ENCODE data around the gene MAPKBP1. TPM values are rescaled to one million over a fixed set of nuclear protein-coding genes. Genes with fewer than 3 reads are reported as not detected.
A peak's percentile ranks its signal among the peaks of the same experiment; 100 is the strongest.

MAPKBP1 gene
- total RNA-seq, 3 donors from 2014 or later: 11.5 to 29.3 (median 24.3) TPM

DNA sequence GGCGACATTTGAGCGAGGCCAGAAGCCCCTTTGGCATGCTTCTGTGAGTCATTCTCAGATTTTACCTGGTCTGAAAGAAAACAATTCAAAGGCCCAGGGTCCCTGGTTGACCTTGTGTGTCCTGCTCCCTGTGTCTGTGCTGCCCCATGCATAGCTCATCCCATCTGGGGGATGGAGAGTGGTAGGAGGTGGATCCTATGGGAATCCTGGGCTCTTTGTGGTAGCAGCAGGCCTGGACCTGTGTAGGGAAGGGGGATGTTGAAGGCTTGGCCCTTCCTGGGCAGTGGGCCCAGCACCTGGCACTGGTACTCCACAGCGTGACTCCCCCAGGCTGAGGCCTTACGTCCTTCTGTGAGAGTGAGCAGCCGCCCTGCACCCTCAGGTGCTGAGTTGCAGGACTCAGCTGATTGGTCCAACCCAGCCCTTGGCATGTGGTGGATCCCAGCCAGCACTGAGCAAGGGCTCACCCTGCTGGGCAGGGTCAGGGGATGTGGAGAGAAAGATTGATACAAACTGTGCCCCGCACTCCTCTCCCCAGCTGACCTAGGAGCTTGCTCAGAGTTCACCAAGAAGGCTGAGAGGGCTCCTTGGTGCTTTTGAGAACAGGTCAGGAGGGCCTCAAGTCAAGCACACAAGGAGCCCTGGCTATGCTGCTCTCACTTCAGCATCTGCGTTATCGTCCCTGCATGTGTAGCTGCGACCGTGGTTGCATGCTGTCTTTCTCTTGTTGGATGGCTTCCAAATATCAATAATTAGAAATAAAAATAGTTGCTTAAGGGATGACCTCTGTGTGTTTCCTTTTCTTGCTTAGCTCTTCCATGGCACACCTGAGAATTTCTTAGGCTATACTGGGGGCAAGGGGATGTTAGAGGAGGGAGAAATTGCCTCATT, 32.3 kb downstream of the MAPKBP1 start:
- DNase-seq (ENCODE audit: low spot score in 2 of 2): peak in 1 of 2 donors; percentile 77
- H3K27ac ChIP-seq: peak overlapping the region; percentile 84 to 91
- intact Hi-C loops (cut with DNase I; ENCODE audit: low total_unique reads): no loop called here

GRCh38 chr15:41809121-41809520, 34.8 kb downstream of the MAPKBP1 start:
- DNase-seq (ENCODE audit: low spot score in 2 of 2): no peak
- intact Hi-C loops (cut with DNase I; ENCODE audit: low total_unique reads): no loop called here
- H3K9me3 ChIP-seq: no peaks in the 10 kb centered on the region
- no peak overlapping the region for H3K4me3 ChIP-seq
- no peaks in the 10 kb centered on the region for H3K27me3 ChIP-seq
- H3K36me3 ChIP-seq: peaks cover 12% of the 10 kb centered on the region
- no peak overlapping the region for H3K27ac ChIP-seq
- peaks cover 3 to 7% of the 10 kb centered on the region in 2 donors for H3K4me1 ChIP-seq
- TF ChIP-seq POLR2A (IDR thresholded peaks at IDR 0.05): no peak
- no peak for TF ChIP-seq POLR2AphosphoS5 (IDR thresholded peaks at IDR 0.05)
- no peak for TF ChIP-seq CTCF (IDR thresholded peaks at IDR 0.05)

More for the DNA sequence above, 32.3 kb downstream of the MAPKBP1 start:
- Histone ChIP-seq H3K27me3 (no peaks in the 10 kb centered on the region), H3K36me3 (no peaks in the 10 kb centered on the region), H3K4me1 (peaks cover 3 to 7% of the 10 kb centered on the region in 2 donors), H3K4me3 (no peak overlapping the region), H3K9me3 (no peaks in the 10 kb centered on the region)
- TF ChIP-seq CTCF (IDR thresholded peaks at IDR 0.05): no peak
- no peak for TF ChIP-seq POLR2AphosphoS5 (IDR thresholded peaks at IDR 0.05)
- TF ChIP-seq POLR2A (IDR thresholded peaks at IDR 0.05): no peak

- Histone ChIP-seq H3K36me3 (peaks cover 12% of the 10 kb centered on the region), H3K4me1 (peaks cover 3 to 7% of the 10 kb centered on the region in 2 donors), H3K27me3 (no peaks in the 10 kb centered on the region), H3K9me3 (no peaks in the 10 kb centered on the region), H3K4me3 (no peak overlapping the region), H3K27ac (no peak overlapping the region)
- DNase-seq (ENCODE audit: low spot score in 2 of 2): no peak
- intact Hi-C loops (cut with DNase I; ENCODE audit: low total_unique reads): no loop called here
- TF ChIP-seq POLR2A (IDR thresholded peaks at IDR 0.05) (no peak), POLR2AphosphoS5 (IDR thresholded peaks at IDR 0.05) (no peak), CTCF (IDR thresholded peaks at IDR 0.05) (no peak)
Observed at GRCh38 chr15:41809526-41810220, 35.4 kb downstream of the MAPKBP1 start.

DNA sequence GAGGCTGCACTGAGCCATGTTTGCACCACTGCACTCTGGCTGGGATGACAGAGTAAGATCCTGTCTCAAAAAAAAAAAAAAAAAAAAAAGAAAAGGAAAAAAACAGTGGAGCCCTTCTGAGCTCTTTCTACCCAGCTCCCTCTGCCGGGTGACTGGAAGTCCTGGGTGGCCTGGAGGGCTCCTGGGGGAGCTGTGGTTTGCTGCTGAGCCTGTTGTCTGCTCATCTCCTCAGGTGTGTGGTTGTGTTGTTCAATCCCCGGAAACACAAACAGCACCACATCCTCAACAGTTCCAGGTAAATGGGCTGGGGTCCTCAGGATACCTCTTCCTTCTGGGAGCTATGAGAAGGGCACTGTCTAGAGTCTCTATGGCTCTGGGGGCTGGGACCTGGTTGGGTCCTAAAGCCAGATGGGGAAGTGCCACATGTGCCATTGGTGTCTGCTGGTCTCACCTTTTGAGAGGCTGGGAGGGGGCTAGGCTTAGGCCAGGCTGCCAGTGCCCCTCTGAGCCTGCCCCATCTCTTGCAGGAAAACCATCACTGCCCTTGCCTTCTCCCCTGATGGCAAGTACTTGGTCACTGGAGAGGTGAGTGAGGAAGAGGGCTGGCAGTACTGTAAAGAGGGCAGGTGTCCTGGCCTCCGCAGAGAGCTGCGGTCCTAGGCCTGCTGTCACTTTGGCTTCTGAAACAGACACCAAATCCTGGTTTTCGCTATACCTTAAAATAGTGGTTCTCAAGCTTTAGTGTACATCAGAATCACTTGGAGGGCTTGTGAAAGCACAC, 36.6 kb downstream of the MAPKBP1 start:
- intact Hi-C loops (cut with DNase I; ENCODE audit: low total_unique reads): no loop called here
- Histone ChIP-seq H3K9me3 (no peaks in the 10 kb centered on the region), H3K27ac (no peak overlapping the region), H3K36me3 (peaks cover 12% of the 10 kb centered on the region), H3K4me1 (peaks cover 0 to 6% of the 10 kb centered on the region in 2 donors), H3K27me3 (no peaks in the 10 kb centered on the region), H3K4me3 (no peak overlapping the region)
- TF ChIP-seq POLR2A (IDR thresholded peaks at IDR 0.05): no peak
- no peak for TF ChIP-seq POLR2AphosphoS5 (IDR thresholded peaks at IDR 0.05)
- TF ChIP-seq CTCF (IDR thresholded peaks at IDR 0.05): no peak
- no peak for DNase-seq (ENCODE audit: low spot score in 2 of 2)
